ENCODE measurements around the gene ACD.

DNA sequence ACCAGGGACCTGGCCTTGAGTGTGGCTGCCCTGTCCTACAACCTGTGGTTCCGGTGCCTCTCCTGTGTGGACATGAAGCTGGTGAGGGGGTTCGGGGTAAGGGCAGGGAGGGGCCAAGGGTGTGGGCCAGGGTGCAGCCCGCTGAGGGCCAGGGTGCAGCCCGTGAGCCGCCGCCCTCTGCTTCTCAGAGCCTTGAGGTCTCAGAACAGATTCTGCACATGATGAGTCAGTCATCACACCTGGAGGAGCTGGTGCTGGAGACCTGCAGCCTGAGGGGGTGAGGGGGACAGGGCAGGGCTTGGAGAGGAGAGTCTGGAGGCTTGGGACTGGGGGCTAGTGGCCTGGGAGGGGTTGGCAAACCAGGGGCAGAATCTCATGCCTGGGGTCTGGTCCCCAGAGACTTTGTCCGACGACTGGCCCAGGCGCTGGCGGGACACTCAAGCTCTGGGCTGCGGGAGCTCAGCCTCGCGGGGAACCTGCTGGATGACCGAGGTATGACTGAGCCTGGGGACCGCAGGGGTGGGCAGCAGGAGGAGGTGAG is 12.9 kb downstream of the ACD start:
- TF ChIP-seq SETDB1 (IDR thresholded peaks at IDR 0.05; ENCODE audit: insufficient read length, low read length) (no peak), ZNF571 (tag by site-specific recombination; IDR thresholded peaks at IDR 0.05) (no peak), ZNF660 (tag by site-specific recombination; IDR thresholded peaks at IDR 0.05) (no peak)
- TF ChIP-seq, protein P1, sequence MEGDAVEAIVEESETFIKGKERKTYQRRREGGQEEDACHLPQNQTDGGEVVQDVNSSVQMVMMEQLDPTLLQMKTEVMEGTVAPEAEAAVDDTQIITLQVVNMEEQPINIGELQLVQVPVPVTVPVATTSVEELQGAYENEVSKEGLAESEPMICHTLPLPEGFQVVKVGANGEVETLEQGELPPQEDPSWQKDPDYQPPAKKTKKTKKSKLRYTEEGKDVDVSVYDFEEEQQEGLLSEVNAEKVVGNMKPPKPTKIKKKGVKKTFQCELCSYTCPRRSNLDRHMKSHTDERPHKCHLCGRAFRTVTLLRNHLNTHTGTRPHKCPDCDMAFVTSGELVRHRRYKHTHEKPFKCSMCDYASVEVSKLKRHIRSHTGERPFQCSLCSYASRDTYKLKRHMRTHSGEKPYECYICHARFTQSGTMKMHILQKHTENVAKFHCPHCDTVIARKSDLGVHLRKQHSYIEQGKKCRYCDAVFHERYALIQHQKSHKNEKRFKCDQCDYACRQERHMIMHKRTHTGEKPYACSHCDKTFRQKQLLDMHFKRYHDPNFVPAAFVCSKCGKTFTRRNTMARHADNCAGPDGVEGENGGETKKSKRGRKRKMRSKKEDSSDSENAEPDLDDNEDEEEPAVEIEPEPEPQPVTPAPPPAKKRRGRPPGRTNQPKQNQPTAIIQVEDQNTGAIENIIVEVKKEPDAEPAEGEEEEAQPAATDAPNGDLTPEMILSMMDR (tag by site-specific recombination; IDR thresholded peaks at IDR 0.05), result no peak

All from HEK293 (cell line).